ENCODE data around the gene SNX3. TPM values are rescaled to one million over a fixed set of nuclear protein-coding genes. Genes with fewer than 3 reads are reported as not detected.

SNX3 gene
- total RNA-seq, 3 donors from 2014 or later, result 144 to 212 (median 151) TPM

- Histone ChIP-seq H3K4me3 (peak overlapping the region in 1 of 3 donors; percentile 52), H3K27ac (no peak overlapping the region), H3K36me3 (no peaks in the 10 kb centered on the region), H3K4me1 (peaks cover 11 to 30% of the 10 kb centered on the region in 2 donors), H3K9me3 (no peaks in the 10 kb centered on the region), H3K27me3 (peaks cover 13 to 100% of the 10 kb centered on the region in 2 donors)
- no peak for DNase-seq (ENCODE audit: low spot score in 2 of 2)
- TF ChIP-seq POLR2AphosphoS5 (IDR thresholded peaks at IDR 0.05) (no peak), POLR2A (IDR thresholded peaks at IDR 0.05) (no peak), CTCF (IDR thresholded peaks at IDR 0.05) (no peak)
- intact Hi-C loops (cut with DNase I; ENCODE audit: low total_unique reads), result loop anchor here (1.0 kb wide), 1 partner anchor 24 kb away; no protein-coding TSS in a partner anchor
Observed at GRCh38 chr6:108163644-108164542, 96.9 kb downstream of the SNX3 start.

GRCh38 chr6:108163267-108163643, 97.6 kb downstream of the SNX3 start:
- no peak for DNase-seq (ENCODE audit: low spot score in 2 of 2)
- intact Hi-C loops (cut with DNase I; ENCODE audit: low total_unique reads), result loop anchor here (1.0 kb wide), 1 partner anchor 23 kb away; no protein-coding TSS in a partner anchor
- H3K4me1 ChIP-seq, result peaks cover 7 to 28% of the 10 kb centered on the region in 2 donors
- H3K27ac ChIP-seq, result no peak overlapping the region
- no peaks in the 10 kb centered on the region for H3K9me3 ChIP-seq
- no peak for TF ChIP-seq POLR2AphosphoS5 (IDR thresholded peaks at IDR 0.05)
- TF ChIP-seq POLR2A (IDR thresholded peaks at IDR 0.05), result no peak
- TF ChIP-seq CTCF (IDR thresholded peaks at IDR 0.05), result no peak
- H3K36me3 ChIP-seq, result no peaks in the 10 kb centered on the region
- no peak overlapping the region for H3K4me3 ChIP-seq
- H3K27me3 ChIP-seq, result peaks cover 13 to 100% of the 10 kb centered on the region in 2 donors

GRCh38 chr6:108161724-108162282, 99.0 kb downstream of the SNX3 start:
- no peaks in the 10 kb centered on the region for H3K9me3 ChIP-seq
- peaks cover 14 to 100% of the 10 kb centered on the region in 2 donors for H3K27me3 ChIP-seq
- H3K4me1 ChIP-seq, result peaks cover 6 to 37% of the 10 kb centered on the region in 2 donors
- intact Hi-C loops (cut with DNase I; ENCODE audit: low total_unique reads), result no loop called here
- no peak overlapping the region for H3K27ac ChIP-seq
- no peaks in the 10 kb centered on the region for H3K36me3 ChIP-seq
- TF ChIP-seq CTCF (IDR thresholded peaks at IDR 0.05) (no peak), POLR2A (IDR thresholded peaks at IDR 0.05) (no peak), POLR2AphosphoS5 (IDR thresholded peaks at IDR 0.05) (no peak)
- DNase-seq (ENCODE audit: low spot score in 2 of 2), result no peak
- H3K4me3 ChIP-seq, result no peak overlapping the region

Other genes with a start within 250 kb of the SNX3 start
- 10 to 100 TPM; 27.1 to 75.2 (median 36.7) TPM for gene OSTM1, start 186.3 kb downstream of the SNX3 start, total RNA-seq
- gene NR2E1, start 95.0 kb downstream of the SNX3 start, total RNA-seq, result under 1 TPM in 1 of 3 donors, not detected in 2; 0.33 TPM
- 1 to 10 TPM; 2.3 to 5.6 (median 4.0) TPM for gene AFG1L, start 34.0 kb upstream of the SNX3 start, total RNA-seq